ENCODE results near the gene LTV1. TPM values are rescaled to one million over a fixed set of nuclear protein-coding genes. Genes with fewer than 3 reads are reported as not detected.

The LTV1 gene
- total RNA-seq, 1 experiment from 2014 or later = 38.1 TPM

GRCh38 chr6:143811501-143812157 lies 31.5 kb upstream of the LTV1 start:
- H3K36me3 Mint-ChIP-seq (ENCODE audit: insufficient read depth, unreplicated experiment) = peaks cover 26% of the 10 kb centered on the region

GRCh38 chr6:143817621-143818020 lies 25.5 kb upstream of the LTV1 start:
- intact Hi-C loops (cut with micrococcal nuclease; ENCODE audit: unreplicated experiment) = no loop called here
- no peak for DNase-seq
- CTCF ChIA-PET = no interaction called here
- no peaks in the 10 kb centered on the region for H3K27me3 Mint-ChIP-seq (ENCODE audit: insufficient read depth, unreplicated experiment)
- H3K4me3 ChIP-seq (ENCODE audit: low read depth, low read length) = no peak overlapping the region
- H3K4me1 ChIP-seq = peaks cover 5% of the 10 kb centered on the region; the same call in 1 of the 2 replicates
- peaks cover 4% of the 10 kb centered on the region for H3K4me1 Mint-ChIP-seq (ENCODE audit: low read depth, unreplicated experiment)
- no peak for TF ChIP-seq CTCF (IDR thresholded peaks at IDR 0.05; ENCODE audit: insufficient read depth in 1 of 2, low read depth in 1 of 2, low read length in 1 of 2, severe bottlenecking in 1 of 2, unreplicated experiment in 1 of 2)
- H3K27me3 ChIP-seq (replicated peaks; ENCODE audit: control insufficient read depth, insufficient read depth, low read length) = no peaks in the 10 kb centered on the region
- H3K4me3 Mint-ChIP-seq (ENCODE audit: unreplicated experiment) = no peak overlapping the region
- H3K9me3 ChIP-seq = no peaks in the 10 kb centered on the region
- H3K36me3 Mint-ChIP-seq (ENCODE audit: insufficient read depth, unreplicated experiment) = peaks cover 15% of the 10 kb centered on the region
- BruUV-seq (replicated peaks) = no TSS peak
- H3K36me3 ChIP-seq (ENCODE audit: control insufficient read depth, insufficient read depth, low read length) = no peaks in the 10 kb centered on the region
- POLR2A ChIA-PET = no interaction called here
- H3K27ac Mint-ChIP-seq (ENCODE audit: unreplicated experiment) = no peak overlapping the region
- no peaks in the 10 kb centered on the region for H3K9me3 Mint-ChIP-seq (ENCODE audit: unreplicated experiment)

More at GRCh38 chr6:143811501-143812157, 31.5 kb upstream of the LTV1 start:
- ChIA-PET CTCF (no interaction called here), POLR2A (no interaction called here)
- intact Hi-C loops (cut with micrococcal nuclease; ENCODE audit: unreplicated experiment) = no loop called here
- H3K4me1 ChIP-seq = no peaks in the 10 kb centered on the region
- no peaks in the 10 kb centered on the region for H3K9me3 Mint-ChIP-seq (ENCODE audit: unreplicated experiment)
- no peak overlapping the region for H3K27ac Mint-ChIP-seq (ENCODE audit: unreplicated experiment)
- BruUV-seq (replicated peaks) = no TSS peak
- peaks cover 3% of the 10 kb centered on the region for H3K36me3 ChIP-seq (ENCODE audit: control insufficient read depth, insufficient read depth, low read length)
- no peaks in the 10 kb centered on the region for H3K27me3 ChIP-seq (replicated peaks; ENCODE audit: control insufficient read depth, insufficient read depth, low read length)
- no peak for TF ChIP-seq CTCF (IDR thresholded peaks at IDR 0.05; ENCODE audit: insufficient read depth in 1 of 2, low read depth in 1 of 2, low read length in 1 of 2, severe bottlenecking in 1 of 2, unreplicated experiment in 1 of 2)
- H3K4me3 Mint-ChIP-seq (ENCODE audit: unreplicated experiment) = no peak overlapping the region
- no peak overlapping the region for H3K4me3 ChIP-seq (ENCODE audit: low read depth, low read length)
- no peaks in the 10 kb centered on the region for H3K27me3 Mint-ChIP-seq (ENCODE audit: insufficient read depth, unreplicated experiment)
- no peak for DNase-seq
- H3K4me1 Mint-ChIP-seq (ENCODE audit: low read depth, unreplicated experiment) = no peaks in the 10 kb centered on the region
- H3K9me3 ChIP-seq = no peaks in the 10 kb centered on the region

- no peaks in the 10 kb centered on the region for H3K9me3 ChIP-seq
- intact Hi-C loops (cut with micrococcal nuclease; ENCODE audit: unreplicated experiment) = no loop called here
- H3K4me1 ChIP-seq = peaks cover 5% of the 10 kb centered on the region; the same call in 1 of the 2 replicates
- Mint-ChIP-seq H3K27ac (ENCODE audit: unreplicated experiment) (no peak overlapping the region), H3K4me3 (ENCODE audit: unreplicated experiment) (no peak overlapping the region), H3K27me3 (ENCODE audit: insufficient read depth, unreplicated experiment) (no peaks in the 10 kb centered on the region), H3K4me1 (ENCODE audit: low read depth, unreplicated experiment) (peaks cover 10% of the 10 kb centered on the region), H3K36me3 (ENCODE audit: insufficient read depth, unreplicated experiment) (peaks cover 17% of the 10 kb centered on the region), H3K9me3 (ENCODE audit: unreplicated experiment) (no peaks in the 10 kb centered on the region)
- CTCF ChIA-PET = no interaction called here
- no peak for TF ChIP-seq CTCF (IDR thresholded peaks at IDR 0.05; ENCODE audit: insufficient read depth in 1 of 2, low read depth in 1 of 2, low read length in 1 of 2, severe bottlenecking in 1 of 2, unreplicated experiment in 1 of 2)
- no peak overlapping the region for H3K4me3 ChIP-seq (ENCODE audit: low read depth, low read length)
- POLR2A ChIA-PET = no interaction called here
- no peak for DNase-seq
- no peaks in the 10 kb centered on the region for H3K27me3 ChIP-seq (replicated peaks; ENCODE audit: control insufficient read depth, insufficient read depth, low read length)
- H3K36me3 ChIP-seq (ENCODE audit: control insufficient read depth, insufficient read depth, low read length) = no peaks in the 10 kb centered on the region
- BruUV-seq (replicated peaks) = no TSS peak
Observed at GRCh38 chr6:143821359-143821758, 21.8 kb upstream of the LTV1 start.
